ENCODE measurements around the gene DPF3. TPM values are rescaled to one million over a fixed set of nuclear protein-coding genes. Genes with fewer than 3 reads are reported as not detected.

Gene DPF3
- total and polyA plus RNA-seq, 11 donors = 13.5 to 53.8 (median 37.0) TPM

- no peak overlapping the region for H3K4me3 ChIP-seq
- no peak for DNase-seq
- no peaks in the 10 kb centered on the region for H3K27me3 ChIP-seq
- no peak overlapping the region for H3K27ac ChIP-seq
- no peaks in the 10 kb centered on the region for H3K9me3 ChIP-seq
- intact Hi-C loops (cut with DNase I) = no loop called here
- 80 to 87% (median 82%) methylated on average over 9 to 10 of the region's 10 CpGs for WGBS, 4 donors
- no peaks in the 10 kb centered on the region for H3K36me3 ChIP-seq
- peaks cover 0 to 59% (median 10%) of the 10 kb centered on the region in 12 donors for H3K4me1 ChIP-seq
- TF ChIP-seq CTCF (IDR thresholded peaks at IDR 0.05) = no peak
- no peak for TF ChIP-seq POLR2A (IDR thresholded peaks at IDR 0.05)
- ATAC-seq = no peak
Measured at GRCh38 chr14:72740966-72741825, 152.7 kb downstream of the DPF3 start.

DNA sequence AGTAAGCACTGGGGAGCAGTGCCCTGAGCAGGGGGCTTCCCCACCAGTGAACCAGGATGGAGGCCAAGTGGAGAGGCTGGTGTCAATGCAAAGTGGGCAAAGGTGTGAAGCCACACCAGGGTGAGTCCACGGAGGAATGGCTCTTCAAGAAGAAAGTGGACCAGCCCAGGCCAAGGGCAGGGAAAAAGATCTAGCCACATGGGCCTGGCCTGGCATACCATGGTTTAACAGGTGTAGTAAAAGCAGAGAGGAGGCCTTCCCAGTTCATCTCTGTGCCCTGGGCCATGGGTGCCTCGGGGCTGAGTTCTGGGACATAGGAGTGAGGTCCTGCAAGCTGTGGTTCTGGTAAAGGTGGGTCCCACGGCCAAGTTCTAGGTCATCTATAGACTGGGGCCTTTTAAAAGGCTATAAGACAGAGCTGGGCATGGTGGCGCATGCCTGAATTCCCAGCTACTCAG lies 153.4 kb downstream of the DPF3 start:
- H3K36me3 ChIP-seq = no peaks in the 10 kb centered on the region
- intact Hi-C loops (cut with DNase I) = no loop called here
- H3K9me3 ChIP-seq = no peaks in the 10 kb centered on the region
- 93 to 95% (median 94%) methylated on average over 4 of the region's 4 CpGs for WGBS, 4 donors
- no peaks in the 10 kb centered on the region for H3K27me3 ChIP-seq
- H3K4me1 ChIP-seq = peaks cover 0 to 56% (median 9%) of the 10 kb centered on the region in 12 donors
- ATAC-seq = no peak
- no peak overlapping the region for H3K4me3 ChIP-seq
- H3K27ac ChIP-seq = no peak overlapping the region
- TF ChIP-seq POLR2A (IDR thresholded peaks at IDR 0.05) (no peak), CTCF (IDR thresholded peaks at IDR 0.05) (no peak)
- peak in 2 of 5 donors; percentile 3 to 8 for DNase-seq

DNA sequence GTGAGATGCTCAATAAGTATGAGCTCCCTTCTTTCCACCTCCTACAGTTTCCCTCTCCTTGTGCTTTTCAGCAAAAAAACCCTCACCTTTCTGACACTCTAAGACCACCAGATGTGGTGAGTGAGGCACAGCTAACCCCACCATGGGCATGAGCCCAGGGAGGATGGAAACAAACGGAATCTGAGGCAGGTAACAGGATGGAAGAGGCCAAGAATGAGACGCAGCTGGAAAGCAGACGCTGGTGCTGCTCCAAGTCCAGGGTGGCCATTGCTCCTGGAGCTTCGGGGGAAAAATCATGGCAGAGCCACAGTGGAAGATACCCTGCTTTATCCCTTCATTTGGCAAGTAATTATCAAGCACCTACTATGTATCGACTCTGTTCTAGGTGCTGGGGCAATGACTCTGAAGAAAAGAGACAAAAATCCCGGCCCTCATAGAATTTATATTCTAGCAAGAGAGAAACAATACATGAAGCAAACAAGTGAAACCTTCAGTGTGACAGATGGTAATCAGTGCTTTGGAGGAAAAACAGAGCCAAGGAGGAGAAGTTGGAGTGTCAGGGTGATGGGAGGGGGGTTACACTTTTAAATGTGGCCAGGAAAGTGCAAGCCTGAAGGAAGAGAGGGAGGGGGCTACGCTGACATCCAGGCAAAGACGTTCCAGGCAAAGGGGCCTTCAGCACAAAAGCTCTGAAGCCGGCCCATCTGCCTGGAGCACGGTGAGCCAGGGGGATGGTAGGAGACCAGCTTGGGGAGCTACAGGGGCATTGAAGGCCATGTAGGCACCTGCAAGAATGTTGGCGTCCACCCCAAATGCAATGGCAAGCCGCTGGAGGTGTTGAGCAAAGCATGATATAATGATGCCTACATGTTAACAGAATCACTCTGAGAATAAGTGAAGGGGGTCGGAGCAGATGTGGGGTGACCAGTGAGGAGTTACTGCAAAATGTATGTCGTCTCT lies 154.2 kb downstream of the DPF3 start:
- DNase-seq = peak in 1 of 5 donors; percentile 7
- Histone ChIP-seq H3K4me3 (no peak overlapping the region), H3K9me3 (no peaks in the 10 kb centered on the region), H3K27me3 (no peaks in the 10 kb centered on the region), H3K27ac (no peak overlapping the region), H3K36me3 (no peaks in the 10 kb centered on the region), H3K4me1 (peaks cover 0 to 56% (median 9%) of the 10 kb centered on the region in 12 donors)
- no peak for TF ChIP-seq POLR2A (IDR thresholded peaks at IDR 0.05)
- TF ChIP-seq CTCF (IDR thresholded peaks at IDR 0.05) = no peak
- WGBS, 4 donors = 76 to 80% (median 78%) methylated on average over 14 of the region's 14 CpGs
- intact Hi-C loops (cut with DNase I) = loop anchor here in 1 of 10 donors (5.0 kb wide), 1 partner anchor 153 kb away; the partner anchor contains the start of gene DPF3
- ATAC-seq = no peak

Measured in heart left ventricle (tissue), 16 donors.